ENCODE data around the gene CCL26.

GRCh38 chr7:75807452-75807851 lies 35.4 kb upstream of the CCL26 start:
- TF ChIP-seq CTCF (IDR thresholded peaks at IDR 0.05) (no peak), POLR2A (IDR thresholded peaks at IDR 0.05) (no peak)

Measured in uterus (tissue), 2 donors.